H1 (cell line): ENCODE data around the gene ACBD6. TPM values are rescaled to one million over a fixed set of nuclear protein-coding genes. Genes with fewer than 3 reads are reported as not detected.

Source experiments
- RBBP5 ChIP-seq: IDR thresholded peaks from 2 replicates; pipeline ENCODE4 v1.7.1; 2012; ENCODE audit warnings: low read depth, mild to moderate bottlenecking, inconsistent platforms, low read length, moderate library complexity, borderline replicate concordance
- TAF7 ChIP-seq: optimal IDR thresholded peaks from 2 replicates; pipeline ENCODE3; 2011; ENCODE audit warnings: low read depth, mild to moderate bottlenecking, inconsistent platforms, low read length, moderate library complexity, borderline replicate concordance
- TBP ChIP-seq: IDR thresholded peaks from 2 replicates; pipeline ENCODE4 v1.6.1; 2011; ENCODE audit warnings: low read depth, low read length, improper control_type of control experiment
- polyA plus RNA-seq, 7 experiments: library from polyadenylated mRNA; depleted of rRNA in 3 of 7; stranded (reverse) in 5 of 7; unstranded in 2 of 7; fragments of >200 nt in 5 of 7; fragments of 200-250 nt in 2 of 7; gene quantifications; 1 replicate in 5 of 7; 2 replicates in 1 of 7; 4 replicates in 1 of 7; pipeline versions ENCODE4 v1.2.1 to v1.2.3, GENCODE V29; 2011 to 2013; ENCODE audit warnings: missing spikeins in 2 of 7, mixed read lengths in 2 of 7
- total RNA-seq: library from RNA; stranded (reverse); fragmentation: NEBNext Ultra II Directional; extraction: Animal tissue kit (Norgen Biotek cat#: 25700); gene quantifications from 2 replicates; pipeline ENCODE4 v1.2.1, GENCODE V29; 2021
- TF ChIP-seq, protein P1 (sequence below): IDR thresholded peaks from 2 replicates; pipeline ENCODE4 v1.6.1; 2012; ENCODE audit warnings: inconsistent platforms

ACBD6 gene
- total and polyA plus RNA-seq, 2 of the 8 experiments (the other 6 are each of a cell fraction or from before 2014, with no cell fraction given), result 52.0 to 67.7 TPM

DNA sequence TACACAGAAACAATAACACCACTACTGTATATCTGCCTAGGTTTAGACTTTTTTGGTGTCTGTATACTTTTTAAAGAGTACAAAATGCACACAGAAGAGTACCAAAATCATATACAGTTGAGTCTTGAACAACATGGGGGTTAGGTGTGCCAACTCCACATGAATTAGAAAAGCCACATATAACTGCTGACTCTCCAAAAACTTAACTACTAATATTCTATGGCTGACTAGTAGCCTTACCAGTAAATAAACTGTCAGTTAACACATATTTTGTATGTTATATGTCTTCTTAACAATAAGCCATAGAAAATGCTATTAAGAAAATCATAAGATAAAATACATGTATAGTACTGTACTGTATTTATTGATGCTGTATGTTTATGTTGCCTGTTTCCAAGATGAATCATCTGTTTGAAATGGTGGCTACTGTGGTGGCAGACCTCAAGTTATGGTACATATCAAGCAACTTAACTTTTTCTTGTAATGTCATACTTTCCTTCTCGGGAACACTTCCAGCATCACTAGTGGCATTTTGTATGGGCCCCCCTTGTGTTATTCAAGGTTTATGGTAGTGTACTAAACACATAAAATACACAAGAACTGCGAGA, 201.1 kb downstream of the ACBD6 start (continued):
- no peak for TF ChIP-seq TAF7
- no peak for TF ChIP-seq TBP
- TF ChIP-seq RBBP5, result no peak
- TF ChIP-seq, protein P1, sequence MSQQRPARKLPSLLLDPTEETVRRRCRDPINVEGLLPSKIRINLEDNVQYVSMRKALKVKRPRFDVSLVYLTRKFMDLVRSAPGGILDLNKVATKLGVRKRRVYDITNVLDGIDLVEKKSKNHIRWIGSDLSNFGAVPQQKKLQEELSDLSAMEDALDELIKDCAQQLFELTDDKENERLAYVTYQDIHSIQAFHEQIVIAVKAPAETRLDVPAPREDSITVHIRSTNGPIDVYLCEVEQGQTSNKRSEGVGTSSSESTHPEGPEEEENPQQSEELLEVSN, result no peak
